SK-N-MC (cell line): ENCODE results near the gene IRF4.

Experiments used
- EZH2 ChIP-seq: fragments of 200-600 bp; sonication (generic); IDR thresholded peaks from one replicate; pipeline ENCODE4 v1.6.1; 2017; ENCODE audit warnings: antibody characterized with exemption
- POLR2AphosphoS5 ChIP-seq: IDR thresholded peaks from 2 replicates; pipeline ENCODE4 v1.6.1; 2012; ENCODE audit warnings: mild to moderate bottlenecking, low read depth, low read length, borderline replicate concordance

DNA sequence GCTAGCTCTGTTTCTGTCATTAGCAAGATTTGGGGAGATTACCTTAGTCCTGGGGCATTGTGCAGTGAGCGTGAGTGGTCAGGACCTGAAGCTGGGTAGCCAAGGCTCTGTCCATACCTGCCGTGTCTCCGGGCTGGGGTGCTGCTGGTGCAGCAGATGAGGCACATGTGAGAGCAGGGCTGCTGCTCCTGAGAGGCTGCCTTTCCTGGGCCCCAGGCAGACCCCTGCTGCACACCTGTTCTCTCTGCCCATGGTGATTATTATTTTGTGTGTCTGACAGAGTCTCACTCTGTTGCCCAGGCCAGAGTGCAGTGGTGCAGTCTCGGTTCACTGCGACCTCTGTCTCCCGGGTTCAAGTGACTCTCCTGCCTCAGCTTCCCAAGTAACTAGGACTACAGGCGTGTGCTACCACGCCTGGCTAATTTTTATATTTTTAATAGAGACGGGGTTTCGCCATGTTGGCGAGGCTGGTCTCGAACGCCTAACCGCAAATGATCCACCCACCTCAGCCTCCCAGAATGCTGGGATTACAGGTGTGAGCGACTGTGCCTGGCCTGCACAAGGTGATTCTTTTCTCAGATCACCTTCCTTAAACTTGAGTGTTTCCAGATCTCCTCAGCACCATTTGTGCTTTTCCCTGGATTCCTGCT is 36.8 kb upstream of the IRF4 start:
- TF ChIP-seq EZH2 (no peak), POLR2AphosphoS5 (no peak)
